ENCODE measurements around the gene TMEM121.

TMEM121 gene

GRCh38 chr14:105502446-105503295, 23.7 kb upstream of the TMEM121 start:
- no peak overlapping the region for H3K4me3 ChIP-seq (ENCODE audit: low read depth in 1 of 2, low read length in 2 of 2)
- no peaks in the 10 kb centered on the region for H3K9me3 ChIP-seq (ENCODE audit: low read length)
- H3K9ac ChIP-seq (ENCODE audit: low read length), result no peak overlapping the region
- no peak overlapping the region for H3K27ac ChIP-seq (ENCODE audit: low read depth, low read length)
- no peaks in the 10 kb centered on the region for H3K4me1 ChIP-seq (ENCODE audit: insufficient read depth, low read length)
- H3K27me3 ChIP-seq (ENCODE audit: control insufficient read depth in 1 of 2, insufficient read depth in 2 of 2, low read length in 2 of 2), result no peaks in the 10 kb centered on the region
- no peaks in the 10 kb centered on the region for H3K36me3 ChIP-seq (ENCODE audit: insufficient read depth, low read length)

- Histone ChIP-seq H3K4me1 (ENCODE audit: insufficient read depth, low read length) (no peaks in the 10 kb centered on the region), H3K27ac (ENCODE audit: low read depth, low read length) (no peak overlapping the region), H3K27me3 (ENCODE audit: control insufficient read depth in 1 of 2, insufficient read depth in 2 of 2, low read length in 2 of 2) (no peaks in the 10 kb centered on the region), H3K4me3 (ENCODE audit: low read depth in 1 of 2, low read length in 2 of 2) (no peak overlapping the region), H3K9ac (ENCODE audit: low read length) (no peak overlapping the region), H3K36me3 (ENCODE audit: insufficient read depth, low read length) (no peaks in the 10 kb centered on the region), H3K9me3 (ENCODE audit: low read length) (no peaks in the 10 kb centered on the region)
These were observed 23.1 kb upstream of the TMEM121 start for GRCh38 chr14:105503296-105503640.

GRCh38 chr14:105503935-105504692, 22.3 kb upstream of the TMEM121 start:
- no peaks in the 10 kb centered on the region for H3K36me3 ChIP-seq (ENCODE audit: insufficient read depth, low read length)
- no peaks in the 10 kb centered on the region for H3K9me3 ChIP-seq (ENCODE audit: low read length)
- H3K4me1 ChIP-seq (ENCODE audit: insufficient read depth, low read length), result no peaks in the 10 kb centered on the region
- H3K9ac ChIP-seq (ENCODE audit: low read length), result no peak overlapping the region
- no peak overlapping the region for H3K4me3 ChIP-seq (ENCODE audit: low read depth in 1 of 2, low read length in 2 of 2)
- no peaks in the 10 kb centered on the region for H3K27me3 ChIP-seq (ENCODE audit: control insufficient read depth in 1 of 2, insufficient read depth in 2 of 2, low read length in 2 of 2)
- no peak overlapping the region for H3K27ac ChIP-seq (ENCODE audit: low read depth, low read length)

- no peak overlapping the region for H3K27ac ChIP-seq (ENCODE audit: low read depth, low read length)
- H3K27me3 ChIP-seq (ENCODE audit: control insufficient read depth in 1 of 2, insufficient read depth in 2 of 2, low read length in 2 of 2), result no peaks in the 10 kb centered on the region
- no peaks in the 10 kb centered on the region for H3K9me3 ChIP-seq (ENCODE audit: low read length)
- H3K9ac ChIP-seq (ENCODE audit: low read length), result no peak overlapping the region
- no peaks in the 10 kb centered on the region for H3K4me1 ChIP-seq (ENCODE audit: insufficient read depth, low read length)
- H3K4me3 ChIP-seq (ENCODE audit: low read depth in 1 of 2, low read length in 2 of 2), result no peak overlapping the region
- H3K36me3 ChIP-seq (ENCODE audit: insufficient read depth, low read length), result no peaks in the 10 kb centered on the region
These were observed 21.3 kb upstream of the TMEM121 start for GRCh38 chr14:105505101-105505500.

- no peaks in the 10 kb centered on the region for H3K4me1 ChIP-seq (ENCODE audit: insufficient read depth, low read length)
These were observed 19.1 kb upstream of the TMEM121 start for GRCh38 chr14:105507247-105507646.

GRCh38 chr14:105508069-105508468, 18.3 kb upstream of the TMEM121 start:
- H3K9me3 ChIP-seq (ENCODE audit: low read length), result no peaks in the 10 kb centered on the region
- H3K36me3 ChIP-seq (ENCODE audit: insufficient read depth, low read length), result no peaks in the 10 kb centered on the region
- no peaks in the 10 kb centered on the region for H3K4me1 ChIP-seq (ENCODE audit: insufficient read depth, low read length)
- peaks cover 0 to 6% of the 10 kb centered on the region in 2 donors for H3K27me3 ChIP-seq (ENCODE audit: control insufficient read depth in 1 of 2, insufficient read depth in 2 of 2, low read length in 2 of 2)
- H3K27ac ChIP-seq (ENCODE audit: low read depth, low read length), result no peak overlapping the region
- H3K9ac ChIP-seq (ENCODE audit: low read length), result no peak overlapping the region
- H3K4me3 ChIP-seq (ENCODE audit: low read depth in 1 of 2, low read length in 2 of 2), result no peak overlapping the region

More at GRCh38 chr14:105507247-105507646, 19.1 kb upstream of the TMEM121 start:
- Histone ChIP-seq H3K9me3 (ENCODE audit: low read length) (no peaks in the 10 kb centered on the region), H3K27ac (ENCODE audit: low read depth, low read length) (no peak overlapping the region), H3K36me3 (ENCODE audit: insufficient read depth, low read length) (no peaks in the 10 kb centered on the region), H3K9ac (ENCODE audit: low read length) (no peak overlapping the region), H3K27me3 (ENCODE audit: control insufficient read depth in 1 of 2, insufficient read depth in 2 of 2, low read length in 2 of 2) (no peaks in the 10 kb centered on the region), H3K4me3 (ENCODE audit: low read depth in 1 of 2, low read length in 2 of 2) (no peak overlapping the region)

GRCh38 chr14:105508601-105509000, 17.8 kb upstream of the TMEM121 start:
- Histone ChIP-seq H3K27ac (ENCODE audit: low read depth, low read length) (no peak overlapping the region), H3K9me3 (ENCODE audit: low read length) (no peaks in the 10 kb centered on the region)

GRCh38 chr14:105517096-105517495, 9.3 kb upstream of the TMEM121 start:
- H3K36me3 ChIP-seq (ENCODE audit: insufficient read depth, low read length), result no peaks in the 10 kb centered on the region
- no peaks in the 10 kb centered on the region for H3K4me1 ChIP-seq (ENCODE audit: insufficient read depth, low read length)
- peaks cover 0 to 6% of the 10 kb centered on the region in 2 donors for H3K27me3 ChIP-seq (ENCODE audit: control insufficient read depth in 1 of 2, insufficient read depth in 2 of 2, low read length in 2 of 2)
- H3K4me3 ChIP-seq (ENCODE audit: low read depth in 1 of 2, low read length in 2 of 2), result no peak overlapping the region
- no peaks in the 10 kb centered on the region for H3K9me3 ChIP-seq (ENCODE audit: low read length)
- H3K27ac ChIP-seq (ENCODE audit: low read depth, low read length), result no peak overlapping the region
- H3K9ac ChIP-seq (ENCODE audit: low read length), result no peak overlapping the region

More at GRCh38 chr14:105508601-105509000, 17.8 kb upstream of the TMEM121 start:
- H3K9ac ChIP-seq (ENCODE audit: low read length), result no peak overlapping the region
- peaks cover 0 to 6% of the 10 kb centered on the region in 2 donors for H3K27me3 ChIP-seq (ENCODE audit: control insufficient read depth in 1 of 2, insufficient read depth in 2 of 2, low read length in 2 of 2)
- H3K4me1 ChIP-seq (ENCODE audit: insufficient read depth, low read length), result no peaks in the 10 kb centered on the region
- H3K4me3 ChIP-seq (ENCODE audit: low read depth in 1 of 2, low read length in 2 of 2), result no peak overlapping the region
- no peaks in the 10 kb centered on the region for H3K36me3 ChIP-seq (ENCODE audit: insufficient read depth, low read length)

DNA sequence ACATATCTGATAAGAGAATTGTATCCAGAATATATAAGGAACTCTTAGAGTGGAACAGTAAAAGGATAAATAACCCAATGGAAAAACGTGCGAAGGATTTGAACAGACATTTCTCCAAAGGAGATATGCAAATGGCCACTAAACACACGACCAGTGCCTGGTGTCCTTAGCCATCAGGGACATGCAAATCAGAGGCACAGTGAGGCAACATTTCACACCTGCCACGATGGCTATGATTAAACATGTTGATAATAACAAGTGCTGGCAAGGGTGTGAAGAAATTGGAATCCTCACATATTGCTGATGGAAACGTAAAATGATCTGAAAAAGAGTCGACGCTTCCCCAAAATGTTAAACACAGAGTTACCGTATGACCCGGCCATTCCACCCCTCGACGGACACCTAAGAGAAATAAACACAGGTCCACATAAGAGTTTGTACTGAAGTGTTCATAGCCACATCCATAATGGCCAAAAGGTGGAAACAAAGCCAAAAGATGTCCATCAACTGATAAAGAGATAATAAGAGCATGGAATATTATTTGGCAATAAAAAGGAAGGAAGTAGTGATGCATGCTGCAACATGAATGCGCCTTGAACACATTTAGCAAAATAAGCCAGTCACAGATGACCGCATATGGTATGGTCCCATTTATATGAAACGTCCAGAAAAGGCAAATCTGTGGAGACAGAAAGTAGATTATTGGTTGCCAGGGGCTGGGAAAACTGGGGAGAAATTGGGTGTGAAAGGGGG, 6.3 kb upstream of the TMEM121 start:
- no peaks in the 10 kb centered on the region for H3K27me3 ChIP-seq (ENCODE audit: control insufficient read depth in 1 of 2, insufficient read depth in 2 of 2, low read length in 2 of 2)
- no peaks in the 10 kb centered on the region for H3K36me3 ChIP-seq (ENCODE audit: insufficient read depth, low read length)
- no peaks in the 10 kb centered on the region for H3K9me3 ChIP-seq (ENCODE audit: low read length)
- H3K27ac ChIP-seq (ENCODE audit: low read depth, low read length), result no peak overlapping the region
- H3K4me3 ChIP-seq (ENCODE audit: low read depth in 1 of 2, low read length in 2 of 2), result no peak overlapping the region
- H3K9ac ChIP-seq (ENCODE audit: low read length), result no peak overlapping the region
- H3K4me1 ChIP-seq (ENCODE audit: insufficient read depth, low read length), result no peaks in the 10 kb centered on the region

- no peak overlapping the region for H3K27ac ChIP-seq (ENCODE audit: low read depth, low read length)
- H3K27me3 ChIP-seq (ENCODE audit: control insufficient read depth in 1 of 2, insufficient read depth in 2 of 2, low read length in 2 of 2), result peaks cover 0 to 25% of the 10 kb centered on the region in 2 donors
- no peaks in the 10 kb centered on the region for H3K9me3 ChIP-seq (ENCODE audit: low read length)
- no peaks in the 10 kb centered on the region for H3K36me3 ChIP-seq (ENCODE audit: insufficient read depth, low read length)
- no peak overlapping the region for H3K4me3 ChIP-seq (ENCODE audit: low read depth in 1 of 2, low read length in 2 of 2)
- H3K4me1 ChIP-seq (ENCODE audit: insufficient read depth, low read length), result peaks cover 4% of the 10 kb centered on the region
- H3K9ac ChIP-seq (ENCODE audit: low read length), result no peak overlapping the region
These were observed 1.1 kb upstream of the TMEM121 start for GRCh38 chr14:105525326-105525725.

DNA sequence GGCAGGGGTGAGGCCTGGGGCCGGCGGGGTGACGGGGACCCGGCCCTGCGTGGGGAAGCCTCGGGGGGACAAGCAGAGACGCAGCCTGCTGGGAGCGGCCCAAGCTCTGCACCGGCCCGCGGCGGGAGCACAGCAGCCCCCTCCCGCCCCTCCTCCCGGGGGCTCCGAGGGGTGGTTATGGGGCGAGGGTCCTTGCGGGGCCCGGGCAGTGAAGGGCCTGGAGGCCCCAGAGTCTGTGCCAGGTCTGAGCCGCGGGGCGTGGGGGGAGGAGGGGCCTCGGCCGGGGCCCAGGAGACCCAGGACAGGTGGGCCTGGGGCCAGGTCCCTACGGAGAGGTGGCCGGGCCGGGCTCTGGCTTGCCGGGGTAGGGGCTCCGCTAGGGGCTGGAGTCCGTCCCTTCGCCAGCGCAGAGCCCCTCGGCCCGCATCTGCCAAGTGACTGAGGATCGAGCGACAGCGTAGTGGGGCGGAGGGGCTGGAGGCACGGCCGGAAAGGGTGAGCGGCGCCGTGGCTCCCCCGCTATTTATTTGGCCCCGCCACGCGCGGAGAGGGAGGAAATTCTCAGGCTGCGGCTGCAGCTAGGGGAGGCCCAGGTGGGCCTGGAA, 495 bp downstream of the TMEM121 start:
- Histone ChIP-seq H3K27me3 (ENCODE audit: control insufficient read depth in 1 of 2, insufficient read depth in 2 of 2, low read length in 2 of 2) (peaks cover 0 to 25% of the 10 kb centered on the region in 2 donors), H3K36me3 (ENCODE audit: insufficient read depth, low read length) (no peaks in the 10 kb centered on the region), H3K4me1 (ENCODE audit: insufficient read depth, low read length) (peaks cover 4% of the 10 kb centered on the region), H3K4me3 (ENCODE audit: low read depth in 1 of 2, low read length in 2 of 2) (peak overlapping the region; percentile 37 to 49), H3K9me3 (ENCODE audit: low read length) (no peaks in the 10 kb centered on the region), H3K9ac (ENCODE audit: low read length) (no peak overlapping the region), H3K27ac (ENCODE audit: low read depth, low read length) (no peak overlapping the region)

All from muscle layer of colon (tissue), 2 donors.